HEK293 (cell line): ENCODE data around the gene ETV7.

Source experiments
- EGR2 ChIP-seq: fragments of 450-650 bp; formaldehyde crosslinking; IDR thresholded peaks from 2 replicates; pipeline ENCODE4 v1.5.1; 2016; ENCODE audit warnings: low read depth, missing biosample characterization, missing genetic modification characterization
- KLF10 ChIP-seq: fragments of 450-650 bp; IDR thresholded peaks from 2 replicates; pipeline ENCODE4 v1.5.1; 2018; ENCODE audit warnings: missing biosample characterization, mild to moderate bottlenecking, missing genetic modification characterization
- MYNN ChIP-seq: fragments of 450-650 bp; formaldehyde crosslinking; IDR thresholded peaks from 2 replicates; pipeline ENCODE4 v1.5.1; 2016; ENCODE audit warnings: missing biosample characterization, missing genetic modification characterization, borderline replicate concordance
- PBX3 ChIP-seq: sonication (generic); formaldehyde crosslinking; IDR thresholded peaks from 2 replicates; pipeline ENCODE4 v1.8.1; 2022; ENCODE audit warnings: mild to moderate bottlenecking, moderate library complexity, missing genetic modification reagents
- REST ChIP-seq: fragments of 450-650 bp; formaldehyde crosslinking; IDR thresholded peaks from 2 replicates; pipeline ENCODE4 v1.5.1; 2016; ENCODE audit warnings: missing biosample characterization, missing genetic modification characterization
- SP3 ChIP-seq: fragments of 450-650 bp; formaldehyde crosslinking; IDR thresholded peaks from 2 replicates; pipeline ENCODE4 v1.5.1; 2016; ENCODE audit warnings: missing biosample characterization, missing genetic modification characterization
- SP7 ChIP-seq: fragments of 450-650 bp; formaldehyde crosslinking; IDR thresholded peaks from 2 replicates; pipeline ENCODE4 v1.5.1; 2016; ENCODE audit warnings: missing biosample characterization, missing genetic modification characterization
- YY2 ChIP-seq: fragments of 450-650 bp; formaldehyde crosslinking; IDR thresholded peaks from 2 replicates; pipeline ENCODE4 v1.5.1; 2016; ENCODE audit warnings: missing biosample characterization, missing genetic modification characterization
- ZBTB20 ChIP-seq: fragments of 450-650 bp; formaldehyde crosslinking; IDR thresholded peaks from 2 replicates; pipeline ENCODE4 v1.5.1; 2016; ENCODE audit warnings: missing biosample characterization, missing genetic modification characterization
- ZBTB21 ChIP-seq: fragments of 450-650 bp; formaldehyde crosslinking; IDR thresholded peaks from 2 replicates; pipeline ENCODE4 v1.5.1; 2017; ENCODE audit warnings: missing biosample characterization, missing genetic modification characterization
- ZFHX2 ChIP-seq: fragments of 450-650 bp; formaldehyde crosslinking; conservative IDR thresholded peaks from 2 replicates; pipeline ENCODE4 v1.5.1; 2016; ENCODE audit warnings: missing biosample characterization, missing genetic modification characterization
- ZNF133 ChIP-seq: fragments of 450-650 bp; formaldehyde crosslinking; IDR thresholded peaks from 2 replicates; pipeline ENCODE4 v1.5.1; 2016; ENCODE audit warnings: missing biosample characterization, missing genetic modification characterization
- ZNF140 ChIP-seq: fragments of 450-650 bp; formaldehyde crosslinking; IDR thresholded peaks from 2 replicates; pipeline ENCODE4 v1.5.1; 2016; ENCODE audit warnings: missing biosample characterization, missing genetic modification characterization
- ZNF16 ChIP-seq: fragments of 450-650 bp; formaldehyde crosslinking; IDR thresholded peaks from 2 replicates; pipeline ENCODE4 v1.5.1; 2016; ENCODE audit warnings: low read depth, missing biosample characterization, missing genetic modification characterization
- ZNF169 ChIP-seq: fragments of 450-650 bp; formaldehyde crosslinking; IDR thresholded peaks from 2 replicates; pipeline ENCODE4 v1.5.1; 2016; ENCODE audit warnings: missing biosample characterization, missing genetic modification characterization
- ZNF214 ChIP-seq: fragments of 450-650 bp; formaldehyde crosslinking; IDR thresholded peaks from 2 replicates; pipeline ENCODE4 v1.5.1; 2017; ENCODE audit warnings: missing biosample characterization, mild to moderate bottlenecking, missing genetic modification characterization, borderline replicate concordance
- ZNF24 ChIP-seq: fragments of 450-650 bp; formaldehyde crosslinking; IDR thresholded peaks from 2 replicates; pipeline ENCODE4 v1.5.1; 2016; ENCODE audit warnings: missing biosample characterization, missing genetic modification characterization
- ZNF302 ChIP-seq: fragments of 450-650 bp; formaldehyde crosslinking; IDR thresholded peaks from 2 replicates; pipeline ENCODE4 v1.5.1; 2016; ENCODE audit warnings: missing biosample characterization, missing genetic modification characterization, low read depth
- ZNF335 ChIP-seq: fragments of 450-650 bp; formaldehyde crosslinking; conservative IDR thresholded peaks from 2 replicates; pipeline ENCODE4 v1.5.1; 2016; ENCODE audit warnings: missing biosample characterization, missing genetic modification characterization
- ZNF366 ChIP-seq: fragments of 450-650 bp; formaldehyde crosslinking; conservative IDR thresholded peaks from 2 replicates; pipeline ENCODE4 v1.5.1; 2016; ENCODE audit warnings: missing biosample characterization, missing genetic modification characterization
- ZNF37A ChIP-seq: fragments of 450-650 bp; IDR thresholded peaks from 2 replicates; pipeline ENCODE4 v1.5.1; 2018; ENCODE audit warnings: missing biosample characterization, missing genetic modification characterization
- ZNF394 ChIP-seq: fragments of 450-650 bp; formaldehyde crosslinking; IDR thresholded peaks from 2 replicates; pipeline ENCODE4 v1.5.1; 2016; ENCODE audit warnings: missing biosample characterization, missing genetic modification characterization, mild to moderate bottlenecking, moderate library complexity, borderline replicate concordance
- ZNF423 ChIP-seq: fragments of 450-650 bp; formaldehyde crosslinking; IDR thresholded peaks from 2 replicates; pipeline ENCODE4 v1.5.1; 2016; ENCODE audit warnings: missing biosample characterization, missing genetic modification characterization
- ZNF449 ChIP-seq: fragments of 450-650 bp; formaldehyde crosslinking; IDR thresholded peaks from 2 replicates; pipeline ENCODE4 v1.5.1; 2017; ENCODE audit warnings: missing biosample characterization, mild to moderate bottlenecking, missing genetic modification characterization, moderate library complexity
- ZNF514 ChIP-seq: fragments of 450-650 bp; formaldehyde crosslinking; IDR thresholded peaks from 2 replicates; pipeline ENCODE4 v1.5.1; 2016; ENCODE audit warnings: missing biosample characterization, missing genetic modification characterization
- ZNF548 ChIP-seq: fragments of 450-650 bp; formaldehyde crosslinking; IDR thresholded peaks from 2 replicates; pipeline ENCODE4 v1.5.1; 2016; ENCODE audit warnings: missing biosample characterization, missing genetic modification characterization
- ZNF549 ChIP-seq: fragments of 450-650 bp; IDR thresholded peaks from 2 replicates; pipeline ENCODE4 v1.5.1; 2018; ENCODE audit warnings: missing biosample characterization, missing genetic modification characterization, mild to moderate bottlenecking, inconsistent platforms, moderate library complexity
- ZNF558 ChIP-seq: fragments of 450-650 bp; formaldehyde crosslinking; IDR thresholded peaks from 2 replicates; pipeline ENCODE4 v1.5.1; 2016; ENCODE audit warnings: missing biosample characterization, missing genetic modification characterization
- ZNF571 ChIP-seq: fragments of 450-650 bp; formaldehyde crosslinking; IDR thresholded peaks from 2 replicates; pipeline ENCODE4 v1.5.0; 2017; ENCODE audit warnings: missing biosample characterization, missing genetic modification characterization
- ZNF585B ChIP-seq: fragments of 450-650 bp; formaldehyde crosslinking; IDR thresholded peaks from 2 replicates; pipeline ENCODE4 v1.5.1; 2016; ENCODE audit warnings: missing biosample characterization, missing genetic modification characterization
- ZNF629 ChIP-seq: fragments of 450-650 bp; formaldehyde crosslinking; IDR thresholded peaks from 2 replicates; pipeline ENCODE4 v1.5.1; 2017; ENCODE audit warnings: missing biosample characterization, missing genetic modification characterization
- ZNF660 ChIP-seq: fragments of 450-650 bp; IDR thresholded peaks from 2 replicates; pipeline ENCODE4 v1.5.1; 2018; ENCODE audit warnings: missing biosample characterization, mild to moderate bottlenecking, missing genetic modification characterization
- ZNF701 ChIP-seq: fragments of 450-650 bp; formaldehyde crosslinking; IDR thresholded peaks from 2 replicates; pipeline ENCODE4 v1.5.1; 2016; ENCODE audit warnings: missing biosample characterization, missing genetic modification characterization
- ZNF843 ChIP-seq: fragments of 450-650 bp; formaldehyde crosslinking; IDR thresholded peaks from 2 replicates; pipeline ENCODE4 v1.5.1; 2016; ENCODE audit warnings: missing biosample characterization, missing genetic modification characterization
- ZSCAN23 ChIP-seq: fragments of 450-650 bp; formaldehyde crosslinking; IDR thresholded peaks from 2 replicates; pipeline ENCODE4 v1.5.1; 2016; ENCODE audit warnings: missing biosample characterization, missing genetic modification characterization
- ZSCAN5A ChIP-seq: fragments of 450-650 bp; formaldehyde crosslinking; IDR thresholded peaks from 2 replicates; pipeline ENCODE4 v1.5.1; 2016; ENCODE audit warnings: missing biosample characterization, missing genetic modification characterization

ETV7 gene

GRCh38 chr6:36353411-36353915 is 34.0 kb downstream of the ETV7 start (continued):
- TF ChIP-seq SP3 (tag by site-specific recombination) (peak; percentile 77), ZBTB20 (tag by site-specific recombination) (no peak), ZNF335 (tag by site-specific recombination) (no peak; the same call in 1 of the 2 replicates), ZSCAN5A (tag by site-specific recombination) (no peak), KLF10 (tag by site-specific recombination) (peak; percentile 40; the same call in 1 of the 2 replicates), ZNF423 (tag by site-specific recombination) (no peak), ZNF571 (tag by site-specific recombination) (no peak), ZNF548 (no peak), MYNN (tag by site-specific recombination) (no peak), ZNF140 (tag by site-specific recombination) (no peak), ZNF660 (tag by site-specific recombination) (0 out of 2 replicates have a peak, but pooled peaks have one; percentile 64), ZNF366 (peak; percentile 74), ZNF843 (tag by site-specific recombination) (peak; percentile 39; the same call in 1 of the 2 replicates), ZFHX2 (peak; percentile 96), ZNF558 (peak; percentile 28; the same call in 1 of the 2 replicates), ZNF449 (tag by site-specific recombination) (no peak), ZNF629 (peak; percentile 76), ZNF514 (no peak), EGR2 (tag by site-specific recombination) (peak; percentile 96), ZNF549 (tag by site-specific recombination) (no peak), ZNF302 (tag by site-specific recombination) (no peak), ZNF701 (tag by site-specific recombination) (no peak), ZNF394 (tag by site-specific recombination) (peak; percentile 56; the same call in 1 of the 2 replicates), ZNF37A (tag by site-specific recombination) (no peak), ZSCAN23 (tag by site-specific recombination) (peak; percentile 74; the same call in 1 of the 2 replicates), ZNF169 (tag by site-specific recombination) (no peak), ZNF16 (tag by site-specific recombination) (no peak), ZNF214 (no peak), YY2 (tag by site-specific recombination) (peak; percentile 18; the same call in 1 of the 2 replicates), ZBTB21 (peak; percentile 56; the same call in 1 of the 2 replicates), REST (no peak), ZNF133 (tag by site-specific recombination) (no peak), PBX3 (no peak), SP7 (tag by site-specific recombination) (peak; percentile 95), ZNF24 (peak; percentile 38; the same call in 1 of the 2 replicates), ZNF585B (tag by site-specific recombination) (no peak)
